Non-pigmented ciliary epithelial cell (primary cell): Measurements from ENCODE around the gene FABP7.

Experiments used
- DNase-seq: peaks from one replicate; pipeline ENCODE4 v3.0.0-alpha.2; 2010; ENCODE audit warnings: low read depth

FABP7 gene

GRCh38 chr6:122758927-122759334, 20.6 kb upstream of the FABP7 start:
- no peak for DNase-seq

- DNase-seq: no peak
Observed at GRCh38 chr6:122760330-122760729, 19.2 kb upstream of the FABP7 start.

DNA sequence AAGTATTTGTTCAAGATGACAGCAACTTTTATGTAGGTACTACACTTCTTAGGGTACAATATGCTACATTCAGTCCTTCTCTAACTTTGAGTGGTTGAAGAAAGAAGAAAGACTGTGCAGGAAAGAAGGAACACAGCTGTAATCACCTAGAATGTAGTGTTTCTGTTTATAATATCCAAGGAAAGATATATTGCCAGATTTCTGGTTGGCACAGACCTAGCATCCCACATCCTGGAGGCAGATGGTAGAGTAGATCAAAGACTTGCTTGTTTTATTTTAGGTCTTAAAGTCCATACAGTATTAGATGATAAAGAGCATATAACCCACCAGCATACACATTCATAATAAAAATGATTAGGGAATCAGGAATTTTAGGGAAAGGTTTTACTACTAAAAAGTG, 13.3 kb upstream of the FABP7 start:
- no peak for DNase-seq

DNA sequence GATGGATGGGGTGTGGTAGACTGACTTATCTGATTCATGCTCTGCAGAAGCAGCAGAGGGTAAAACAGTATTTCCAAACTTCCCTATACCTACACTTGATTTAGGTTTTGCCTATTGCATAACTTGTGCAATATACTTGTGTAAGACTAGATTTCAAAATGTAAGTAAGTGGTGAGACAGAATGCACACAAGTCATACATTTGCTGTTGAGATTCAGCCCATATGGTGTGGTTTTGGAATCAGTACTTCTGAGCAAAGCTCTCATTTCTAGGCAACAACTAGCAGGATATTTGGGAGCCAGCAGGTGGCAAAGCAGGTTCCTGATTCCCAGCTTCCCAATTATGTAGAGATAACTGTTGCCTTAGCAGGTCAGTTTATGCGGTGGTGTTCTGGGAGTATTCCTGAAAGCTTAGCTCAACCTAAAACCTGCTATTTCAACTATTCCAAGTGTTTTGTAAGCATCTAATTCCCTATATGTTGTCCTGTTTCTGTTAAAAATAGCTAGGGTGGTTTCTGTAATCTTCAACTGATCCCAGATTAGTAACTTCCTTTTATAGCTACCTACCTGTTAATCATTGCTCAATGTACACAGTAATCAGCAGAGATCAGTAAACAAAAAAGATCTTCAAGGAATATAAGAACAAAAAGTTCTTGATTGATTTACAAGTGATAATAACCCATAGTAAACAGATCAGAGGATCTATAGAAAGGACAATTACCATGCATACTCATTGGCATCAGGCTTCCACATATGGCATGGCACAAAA, 8.5 kb upstream of the FABP7 start:
- no peak for DNase-seq

DNA sequence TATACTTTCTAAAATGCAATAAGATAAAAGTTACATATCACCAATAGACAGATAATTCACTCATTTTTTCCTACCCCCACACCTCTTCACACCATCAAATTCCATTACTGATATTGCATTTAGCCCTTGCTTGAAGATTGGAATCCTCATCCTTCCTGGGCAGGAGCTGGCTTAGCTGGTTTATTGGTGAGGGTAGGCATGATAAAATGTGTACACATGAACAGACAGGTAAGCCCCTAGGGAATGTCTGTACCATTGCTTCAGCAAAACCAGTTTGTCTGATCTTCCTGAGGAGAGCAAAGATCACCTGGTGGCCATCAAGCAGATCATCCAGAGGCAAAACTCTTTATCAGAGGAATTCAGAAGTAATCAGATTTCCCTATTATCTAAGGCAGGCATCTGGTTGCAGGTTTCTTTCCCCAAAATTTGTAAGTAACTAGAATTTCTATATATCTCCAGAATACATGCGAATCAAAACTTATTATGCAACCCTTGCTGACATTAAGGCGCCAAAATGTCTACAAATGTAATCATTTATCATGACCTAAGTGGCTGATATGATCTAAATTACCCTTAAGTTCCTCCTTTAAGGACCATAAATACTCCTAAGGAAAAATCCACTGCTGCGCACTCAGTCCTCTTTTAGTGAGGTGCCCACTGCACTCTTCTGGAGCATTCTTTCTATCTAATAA, 6.6 kb upstream of the FABP7 start:
- DNase-seq: no peak

DNA sequence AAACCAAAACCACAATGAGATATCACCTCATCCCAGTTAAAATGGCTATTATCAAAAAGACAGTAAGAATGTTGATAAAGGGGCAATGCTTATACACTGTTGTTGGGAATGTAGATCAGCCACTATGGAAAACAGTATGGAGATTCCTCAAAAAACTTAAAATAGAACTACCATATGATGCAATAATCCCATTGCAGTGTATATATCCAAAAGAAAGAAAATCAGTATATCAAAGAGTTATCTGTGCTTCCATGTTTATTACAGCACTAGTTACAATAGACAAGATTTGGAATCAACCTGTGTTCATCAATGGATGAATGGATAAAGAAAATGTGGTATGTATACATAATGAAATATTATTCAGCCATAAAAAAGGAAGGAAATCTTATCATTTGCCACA, 3.5 kb upstream of the FABP7 start:
- DNase-seq: no peak

DNA sequence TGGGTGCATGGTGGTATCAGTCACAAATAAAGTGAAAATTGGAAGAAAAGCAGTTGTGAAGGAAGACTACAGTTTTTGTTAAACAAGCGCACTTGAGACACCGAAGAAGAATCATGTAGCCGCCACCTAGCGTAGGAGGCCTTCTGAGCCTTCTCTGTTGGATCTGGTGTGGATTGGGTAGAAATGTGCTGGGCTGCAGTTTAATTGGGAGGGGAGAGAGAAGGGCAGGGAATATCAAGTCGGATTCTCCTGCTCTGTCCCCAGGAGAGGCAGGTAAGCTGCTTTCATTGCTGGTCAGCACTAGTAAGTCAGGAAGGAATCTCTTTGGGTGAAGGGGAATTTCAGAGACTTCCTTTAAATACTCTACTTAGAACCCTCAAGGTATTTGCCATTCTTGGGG, 1.2 kb upstream of the FABP7 start:
- DNase-seq: no peak

- DNase-seq: no peak
Observed at GRCh38 chr6:122778985-122779661, 393 bp upstream of the FABP7 start.

DNA sequence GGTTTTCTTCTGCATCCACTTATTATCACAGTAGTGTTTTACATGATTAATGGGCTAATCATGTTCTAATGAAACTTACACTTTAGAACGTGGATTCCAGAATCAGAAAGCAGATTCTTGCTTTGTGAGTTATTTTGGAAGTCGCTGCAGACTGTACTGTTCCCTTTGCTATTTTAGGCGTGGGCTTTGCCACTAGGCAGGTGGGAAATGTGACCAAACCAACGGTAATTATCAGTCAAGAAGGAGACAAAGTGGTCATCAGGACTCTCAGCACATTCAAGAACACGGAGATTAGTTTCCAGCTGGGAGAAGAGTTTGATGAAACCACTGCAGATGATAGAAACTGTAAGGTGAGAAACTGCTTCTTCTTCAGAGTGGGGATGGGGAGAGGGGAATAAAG, 598 bp downstream of the FABP7 start:
- DNase-seq: no peak

- DNase-seq: no peak
Observed at GRCh38 chr6:122781716-122782115, 2.2 kb downstream of the FABP7 start.

DNA sequence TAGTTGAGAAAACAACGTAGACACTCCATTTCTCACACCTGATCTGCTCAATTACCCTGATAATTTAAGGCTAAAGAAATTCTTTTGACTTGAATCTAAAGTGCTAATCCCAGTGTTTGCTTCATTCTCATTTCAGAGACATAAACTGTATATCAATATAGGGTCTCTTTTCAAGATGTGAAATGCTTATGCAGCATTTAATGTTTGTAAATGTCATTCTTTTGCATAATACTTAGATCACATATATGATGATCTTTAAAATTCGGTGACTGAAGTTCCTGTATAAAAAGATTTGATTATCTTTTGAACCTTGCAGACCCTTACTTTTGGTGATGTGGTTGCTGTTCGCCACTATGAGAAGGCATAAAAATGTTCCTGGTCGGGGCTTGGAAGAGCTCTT, 3.9 kb downstream of the FABP7 start:
- no peak for DNase-seq

DNA sequence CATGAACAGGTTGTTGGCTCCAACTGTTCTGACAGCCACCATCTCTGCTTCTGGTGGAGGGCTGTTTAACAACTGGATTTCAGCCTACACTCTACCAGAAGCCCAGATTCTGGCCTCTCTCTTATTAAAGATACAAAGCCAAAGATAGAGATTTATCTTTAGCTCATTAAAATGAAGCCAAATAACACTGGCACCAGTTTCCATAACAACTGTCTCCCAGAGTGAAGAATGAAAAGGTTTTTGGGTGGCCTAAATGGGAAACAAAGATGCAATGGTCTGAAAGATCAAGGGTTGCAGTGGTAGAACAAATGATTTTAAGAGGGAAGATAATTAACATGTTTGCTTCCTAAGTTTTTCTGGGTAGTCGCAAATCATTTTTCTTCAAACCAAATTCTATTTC, 6.4 kb downstream of the FABP7 start:
- no peak for DNase-seq

DNA sequence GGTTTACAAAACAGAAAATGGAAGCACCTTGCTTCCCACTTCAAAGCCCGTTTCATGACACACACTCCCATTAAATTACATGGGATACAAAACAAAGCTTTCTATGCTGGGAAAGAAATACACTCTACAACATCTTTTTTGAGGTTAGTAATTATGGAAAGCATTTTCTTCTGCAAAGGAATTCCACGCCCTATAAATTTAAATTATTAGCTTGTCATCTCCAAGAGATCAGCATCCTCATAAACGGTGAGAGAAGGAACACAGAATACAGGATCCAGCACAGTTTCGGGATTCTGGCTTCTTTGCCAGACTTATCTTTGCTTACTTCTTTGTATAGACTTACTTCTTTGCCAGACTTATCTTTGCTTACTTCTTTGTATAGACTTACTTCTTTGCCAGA, 8.2 kb downstream of the FABP7 start:
- DNase-seq: no peak

GRCh38 chr6:122788208-122788607, 8.7 kb downstream of the FABP7 start:
- DNase-seq: no peak

DNA sequence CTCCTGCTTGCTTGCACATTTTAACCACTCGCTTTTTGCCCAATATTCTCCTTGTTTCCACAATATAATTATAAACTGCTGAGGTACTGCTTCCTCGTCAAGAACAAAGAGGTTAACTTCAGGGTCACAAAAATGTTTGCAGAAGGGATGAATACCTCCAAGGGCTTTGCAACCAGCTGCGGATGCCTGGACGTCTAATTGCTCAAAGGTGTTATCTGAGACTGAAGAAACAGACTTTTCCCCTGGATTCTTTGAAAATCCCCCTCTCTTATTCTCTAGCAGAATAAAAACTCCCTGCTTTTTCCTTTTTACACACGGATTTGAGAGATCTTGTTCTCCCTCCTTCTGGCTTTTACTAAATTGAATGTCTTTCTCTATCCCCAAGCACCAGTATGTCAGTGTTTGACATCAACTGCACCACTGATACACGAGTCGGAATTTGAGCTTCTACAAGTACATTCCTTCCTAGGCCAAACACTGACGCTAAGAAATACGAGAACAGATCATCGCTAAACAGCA, 9.2 kb downstream of the FABP7 start:
- peak; percentile 74 for DNase-seq

DNA sequence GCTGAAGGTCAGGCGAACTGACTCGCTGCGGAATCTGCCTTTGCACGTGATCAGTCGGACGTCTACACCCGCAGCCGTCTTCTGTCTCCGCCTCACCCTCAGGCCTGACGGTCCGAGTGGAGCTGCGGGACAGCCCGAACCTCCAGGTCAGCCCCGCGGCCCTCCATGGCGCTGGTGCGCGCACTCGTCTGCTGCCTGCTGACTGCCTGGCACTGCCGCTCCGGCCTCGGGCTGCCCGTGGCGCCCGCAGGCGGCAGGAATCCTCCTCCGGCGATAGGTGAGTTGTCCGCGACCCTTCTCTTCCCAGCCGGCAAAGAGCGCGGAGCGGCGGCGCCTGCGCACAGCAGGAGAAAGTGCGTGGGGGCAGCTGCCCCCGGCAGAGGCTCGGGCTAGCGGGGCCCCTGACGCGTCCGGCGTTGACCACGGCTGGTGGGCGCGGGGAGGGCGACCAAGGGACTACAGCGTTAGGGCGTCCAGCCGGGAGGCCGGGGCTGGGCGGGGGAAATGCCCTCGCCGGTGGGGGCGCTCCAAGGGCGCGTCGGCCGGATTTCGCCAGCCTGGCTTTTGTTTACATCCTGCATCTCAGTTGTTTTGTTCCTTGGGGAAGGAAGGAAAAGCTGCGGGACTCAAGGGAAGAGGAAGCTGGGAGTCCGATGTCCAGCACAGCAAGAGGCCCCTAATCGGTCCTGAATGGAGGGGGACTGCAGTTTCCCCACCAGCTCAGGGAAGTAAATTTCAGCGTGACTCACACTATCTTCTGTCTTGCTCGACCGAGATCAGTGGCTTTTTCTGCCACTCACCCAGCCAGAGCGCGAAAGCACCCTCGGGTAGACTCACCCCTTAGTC, 9.9 kb downstream of the FABP7 start, which contains the start of gene SMPDL3A:
SMPDL3A (plus strand) TSS at position 77 of the 846 bp plus-strand sequence; CDS start at position 166, 89 bp downstream.
- DNase-seq: no peak

DNA sequence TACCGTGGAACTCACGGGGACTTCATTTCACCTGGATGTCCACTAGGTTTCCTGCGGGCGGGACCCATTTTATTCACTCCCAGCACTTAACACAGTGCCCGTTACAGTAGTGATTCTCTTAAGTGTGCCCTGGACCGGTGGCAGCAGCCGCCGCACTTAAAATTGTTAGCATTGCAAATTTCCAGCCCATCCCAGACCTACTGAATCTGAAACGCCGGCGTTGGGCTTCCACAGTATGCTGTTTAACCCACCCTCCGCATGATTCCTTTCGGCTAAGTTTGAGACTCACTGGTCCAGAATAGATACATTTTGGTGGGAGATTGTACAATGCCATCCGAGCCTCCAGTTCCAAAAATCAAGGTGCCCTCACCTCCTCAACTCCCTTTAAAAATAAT, 10.5 kb downstream of the FABP7 start:
- no peak for DNase-seq

DNA sequence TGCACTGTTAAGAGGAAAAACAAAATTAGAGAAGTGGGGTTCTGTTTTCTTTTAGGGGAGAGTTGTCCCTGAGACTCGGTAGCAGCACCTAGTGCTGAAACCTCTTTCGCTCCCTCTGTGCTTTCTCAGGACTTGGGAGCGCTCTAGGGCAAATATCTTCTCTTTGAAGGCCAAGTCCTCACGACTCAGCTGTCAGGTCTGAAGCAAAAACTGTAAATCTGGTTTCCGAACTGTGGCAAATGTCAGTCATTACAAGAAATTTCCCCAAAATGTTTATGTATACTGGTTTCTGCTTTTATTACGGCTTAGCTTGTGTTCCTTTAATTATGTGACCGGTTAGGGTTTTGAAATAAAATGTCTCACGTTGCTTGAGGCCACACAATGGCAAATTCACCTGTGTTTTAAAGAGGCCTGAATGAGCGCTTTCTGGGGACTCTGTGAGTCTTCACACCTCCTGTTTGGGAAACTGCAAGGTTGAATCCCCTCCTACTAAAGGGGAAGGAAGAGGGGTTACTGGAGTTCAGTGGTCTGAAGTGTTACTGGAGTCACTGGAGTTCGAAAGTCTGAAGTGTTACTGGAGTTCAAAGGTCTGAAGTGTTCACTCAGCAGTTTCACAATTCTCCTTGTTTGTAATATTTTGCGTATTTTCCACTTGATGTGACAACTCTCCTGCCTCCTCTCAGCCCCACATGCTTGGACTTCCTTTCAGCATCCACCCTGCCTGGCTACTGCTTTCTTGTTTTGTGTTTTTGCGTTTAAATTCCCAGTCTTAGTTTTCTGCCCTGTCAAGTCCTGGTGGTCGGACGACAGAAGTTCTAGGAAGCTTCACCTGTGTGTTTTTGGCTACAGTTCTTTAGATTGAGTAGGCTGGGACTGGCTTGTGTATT, 11.2 kb downstream of the FABP7 start:
- no peak for DNase-seq

- DNase-seq: no peak
Observed at GRCh38 chr6:122791310-122791679, 11.8 kb downstream of the FABP7 start.

DNA sequence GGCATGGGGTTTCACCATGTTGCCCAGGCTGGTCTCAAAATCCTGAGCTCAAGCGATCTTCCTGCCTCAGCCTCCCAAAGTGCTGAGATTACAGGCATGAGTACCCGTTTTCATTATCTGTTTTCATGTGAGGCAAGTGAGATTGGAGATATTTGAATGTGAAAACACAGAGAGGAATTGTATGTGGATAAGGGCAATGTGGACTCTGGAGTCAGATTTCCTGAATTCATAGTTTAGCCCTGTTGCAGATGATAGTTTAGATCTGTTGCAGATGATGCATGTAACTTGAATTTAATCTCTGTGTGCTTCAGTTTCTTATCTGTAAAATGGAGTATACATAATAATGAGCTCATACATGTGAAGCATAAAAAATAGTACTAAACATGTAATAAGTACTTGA, 13.2 kb downstream of the FABP7 start:
- no peak for DNase-seq

- DNase-seq: no peak
Observed at GRCh38 chr6:122797537-122797936, 18.0 kb downstream of the FABP7 start.
